GM10248 (cell line): Measurements from ENCODE around the gene RBM4.
"Not testable (repeated sequence)": the region's sequence is repeated elsewhere in the genome, so short reads cannot be mapped to it uniquely, and the experiment has no call there.

Source experiments
- CTCF ChIA-PET: fragments of 300-600 bp; sonication (Branson Sonifier 250); formaldehyde crosslinking; extraction: SDS; loops from one replicate; lab custom pipeline; 2021; ENCODE audit warnings: antibody characterized with exemption; lab: Yijun Ruan, JAX
- POLR2A ChIA-PET: fragments of 350-650 bp; sonication (Branson Sonifier 250); formaldehyde crosslinking; extraction: SDS; loops from one replicate; lab custom pipeline; 2020; ENCODE audit warnings: antibody characterized with exemption; lab: Yijun Ruan, JAX
- DNase-seq: peaks from one replicate; pipeline ENCODE4 v3.0.0; 2012; ENCODE audit errors: extremely low spot score
- TF ChIP-seq, protein P1 (sequence below): IDR thresholded peaks from 2 replicates; pipeline ENCODE4 v1.5.1; 2012; ENCODE audit warnings: mild to moderate bottlenecking, low read depth; ENCODE audit errors: extremely low read depth, missing control alignments, control extremely low read depth

Gene RBM4

DNA sequence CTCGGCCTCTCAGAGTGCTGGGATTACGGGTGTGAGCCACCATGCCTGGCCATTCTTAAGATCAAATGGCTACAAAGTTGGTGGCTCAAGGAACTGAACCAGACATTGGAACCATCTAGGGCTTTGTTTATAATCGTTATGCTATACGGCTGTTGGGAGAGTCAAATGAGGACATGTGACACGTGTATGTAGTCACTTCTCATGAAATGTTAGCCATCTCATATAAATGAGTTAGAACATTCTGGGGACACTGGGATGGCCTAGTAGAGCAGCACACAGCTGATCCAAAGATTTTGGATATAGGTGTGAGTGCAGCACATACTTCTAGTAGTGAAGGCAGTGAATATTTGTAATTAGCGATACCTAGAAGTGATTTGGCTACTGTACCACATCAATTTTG lies 6.6 kb upstream of the RBM4 start:
- TF ChIP-seq, protein P1, sequence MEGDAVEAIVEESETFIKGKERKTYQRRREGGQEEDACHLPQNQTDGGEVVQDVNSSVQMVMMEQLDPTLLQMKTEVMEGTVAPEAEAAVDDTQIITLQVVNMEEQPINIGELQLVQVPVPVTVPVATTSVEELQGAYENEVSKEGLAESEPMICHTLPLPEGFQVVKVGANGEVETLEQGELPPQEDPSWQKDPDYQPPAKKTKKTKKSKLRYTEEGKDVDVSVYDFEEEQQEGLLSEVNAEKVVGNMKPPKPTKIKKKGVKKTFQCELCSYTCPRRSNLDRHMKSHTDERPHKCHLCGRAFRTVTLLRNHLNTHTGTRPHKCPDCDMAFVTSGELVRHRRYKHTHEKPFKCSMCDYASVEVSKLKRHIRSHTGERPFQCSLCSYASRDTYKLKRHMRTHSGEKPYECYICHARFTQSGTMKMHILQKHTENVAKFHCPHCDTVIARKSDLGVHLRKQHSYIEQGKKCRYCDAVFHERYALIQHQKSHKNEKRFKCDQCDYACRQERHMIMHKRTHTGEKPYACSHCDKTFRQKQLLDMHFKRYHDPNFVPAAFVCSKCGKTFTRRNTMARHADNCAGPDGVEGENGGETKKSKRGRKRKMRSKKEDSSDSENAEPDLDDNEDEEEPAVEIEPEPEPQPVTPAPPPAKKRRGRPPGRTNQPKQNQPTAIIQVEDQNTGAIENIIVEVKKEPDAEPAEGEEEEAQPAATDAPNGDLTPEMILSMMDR = no peak
- POLR2A ChIA-PET = interaction anchor here (1.8 kb wide), 1 partner anchor 9 kb away, joined by 4 read pairs; no protein-coding TSS in a partner anchor
- CTCF ChIA-PET = interaction anchor here (2.2 kb wide), 1 partner anchor 9 kb away, joined by 9 read pairs; no protein-coding TSS in a partner anchor
- no peak for DNase-seq

DNA sequence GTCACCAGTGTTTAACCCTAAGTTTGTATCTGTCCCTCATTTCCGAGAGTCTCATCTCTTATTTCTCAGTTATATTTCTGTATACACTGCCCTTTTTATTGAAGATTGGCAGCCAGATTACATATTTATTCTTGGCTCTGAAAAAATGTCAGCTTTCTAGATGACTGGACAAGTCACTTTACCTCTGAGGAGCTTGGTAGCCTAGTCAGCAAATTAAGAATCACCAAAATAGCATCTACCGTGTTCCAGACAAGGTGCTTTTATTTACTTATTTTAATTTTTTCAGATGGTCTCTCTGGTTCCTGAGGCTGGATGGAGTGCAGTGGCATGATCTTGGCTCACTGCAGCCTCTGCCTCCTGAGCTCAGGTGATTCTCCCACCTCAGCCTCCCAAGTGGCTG lies 5.6 kb upstream of the RBM4 start:
- DNase-seq = no peak
- TF ChIP-seq, protein P1 = no peak
- ChIA-PET CTCF (interaction anchor here (0.8 kb wide), 1 partner anchor 9 kb away, joined by 3 read pairs; no protein-coding TSS in a partner anchor), POLR2A (interaction anchor here (0.7 to 2.7 kb wide), 3 partner anchors 9 to 14 kb away, joined by 3 to 20 read pairs (median 4); no protein-coding TSS in a partner anchor)

DNA sequence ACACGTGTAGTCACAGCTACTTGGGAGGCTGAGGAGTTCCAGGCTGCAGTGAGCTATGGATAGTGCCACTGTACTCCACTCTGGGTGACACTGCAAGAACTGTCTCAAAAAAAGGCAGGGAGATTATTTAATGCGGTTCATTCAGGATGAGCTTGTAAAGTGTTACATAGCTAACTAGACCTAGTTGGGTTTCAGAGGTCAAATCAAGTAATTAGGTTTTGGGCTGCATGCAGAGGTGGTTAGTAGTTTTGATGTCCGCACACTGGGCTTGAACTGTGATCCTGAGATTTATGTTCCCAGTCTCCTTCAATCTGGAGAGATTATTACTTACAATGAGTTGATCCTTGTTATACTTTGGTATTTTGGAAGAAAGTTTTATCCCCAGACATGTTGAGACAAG lies 2.1 kb upstream of the RBM4 start:
- TF ChIP-seq, protein P1 = no peak
- CTCF ChIA-PET = interaction anchor here (1.2 to 3.7 kb wide), 3 partner anchors 8 to 13 kb away, joined by 4 to 22 read pairs (median 10); no protein-coding TSS in a partner anchor
- no peak for DNase-seq
- POLR2A ChIA-PET = interaction anchor here (0.5 to 3.5 kb wide), 4 partner anchors 12 to 1570 kb away, joined by 3 to 68 read pairs (median 4); no protein-coding TSS in a partner anchor

DNA sequence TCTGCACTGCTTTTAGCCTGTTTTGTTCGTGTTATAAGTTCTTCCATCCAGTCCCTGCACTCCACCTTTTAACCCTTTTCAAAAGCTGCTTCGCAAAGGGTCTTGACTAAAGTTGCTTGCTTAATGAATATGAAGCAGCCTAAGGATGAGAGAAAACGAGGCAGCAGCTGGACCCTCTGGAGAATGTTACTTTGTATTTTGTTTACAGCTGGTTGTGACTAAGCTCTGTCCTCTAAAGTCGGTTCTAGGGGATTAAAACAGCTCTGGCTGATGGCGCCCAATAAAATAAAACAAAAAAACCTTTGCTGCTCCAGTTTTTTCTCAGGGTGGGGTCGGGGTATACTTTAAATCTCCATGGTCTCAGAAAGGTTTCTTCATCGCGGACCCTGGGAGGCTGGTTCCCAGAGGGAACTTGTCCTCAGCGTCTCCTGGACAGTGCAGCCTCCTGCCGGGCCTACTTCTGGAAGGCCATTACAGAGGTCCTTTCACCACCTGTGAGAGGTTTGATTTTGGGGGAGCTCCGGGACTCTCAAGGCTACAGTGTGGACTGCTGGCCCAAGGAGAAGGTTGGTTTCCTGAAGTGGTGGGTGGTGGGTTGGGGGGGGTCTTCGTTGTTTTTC lies 836 bp upstream of the RBM4 start:
- CTCF ChIA-PET = interaction anchor here (0.9 to 3.7 kb wide), 16 partner anchors 9 to 199 kb away, joined by 3 to 22 read pairs (median 4); partner anchors contain the start of genes CCDC87, CCS and MRPL11
- DNase-seq = no peak
- POLR2A ChIA-PET = interaction anchor here (0.8 to 3.5 kb wide), 13 partner anchors 8 to 192 kb away, joined by 3 to 68 read pairs (median 7); partner anchors contain the start of genes ACTN3, PELI3, RBM14 and RBM4B
- TF ChIP-seq, protein P1 = no peak

DNA sequence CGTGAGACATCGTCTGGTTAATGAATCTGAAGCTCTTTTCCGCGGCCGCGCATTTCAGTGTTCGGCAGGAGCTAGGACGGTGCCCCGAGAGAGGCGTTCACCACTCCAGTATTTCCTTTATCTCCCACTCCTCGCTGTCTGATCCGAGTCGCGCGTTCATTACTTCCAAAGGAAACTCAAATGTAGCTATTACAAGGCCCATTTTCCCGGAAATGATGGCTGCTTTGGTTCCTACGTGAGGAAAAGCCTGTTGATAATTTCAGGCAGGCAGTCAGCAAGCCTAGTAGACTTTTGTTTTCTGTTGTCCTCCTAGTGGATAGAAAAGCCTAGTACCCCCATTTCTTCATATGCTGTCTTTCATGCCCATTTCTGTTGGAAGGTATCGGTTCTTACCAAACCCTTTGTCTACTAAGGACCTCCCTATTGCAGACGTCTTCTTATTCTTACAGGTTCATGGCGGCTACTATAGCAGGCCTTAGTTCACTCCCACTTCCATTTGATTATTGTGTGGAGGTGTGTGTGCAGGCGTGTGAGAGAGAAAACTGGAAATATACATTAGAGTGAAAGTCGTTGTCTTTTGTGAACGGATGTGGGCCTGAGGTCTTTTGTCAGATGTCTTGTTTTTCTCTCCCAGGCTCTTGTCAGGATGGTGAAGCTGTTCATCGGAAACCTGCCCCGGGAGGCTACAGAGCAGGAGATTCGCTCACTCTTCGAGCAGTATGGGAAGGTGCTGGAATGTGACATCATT lies 737 bp downstream of the RBM4 start:
- ChIA-PET CTCF (interaction anchor here (0.9 to 3.7 kb wide), 11 partner anchors 7 to 251 kb away, joined by 3 to 22 read pairs (median 5); no protein-coding TSS in a partner anchor), POLR2A (interaction anchor here (0.6 to 3.5 kb wide), 9 partner anchors 9 to 731 kb away, joined by 5 to 68 read pairs (median 8); partner anchors contain the start of genes ACTN3, RBM14, RBM4B and ZDHHC24)
- DNase-seq = no peak
- TF ChIP-seq, protein P1 = no peak

DNA sequence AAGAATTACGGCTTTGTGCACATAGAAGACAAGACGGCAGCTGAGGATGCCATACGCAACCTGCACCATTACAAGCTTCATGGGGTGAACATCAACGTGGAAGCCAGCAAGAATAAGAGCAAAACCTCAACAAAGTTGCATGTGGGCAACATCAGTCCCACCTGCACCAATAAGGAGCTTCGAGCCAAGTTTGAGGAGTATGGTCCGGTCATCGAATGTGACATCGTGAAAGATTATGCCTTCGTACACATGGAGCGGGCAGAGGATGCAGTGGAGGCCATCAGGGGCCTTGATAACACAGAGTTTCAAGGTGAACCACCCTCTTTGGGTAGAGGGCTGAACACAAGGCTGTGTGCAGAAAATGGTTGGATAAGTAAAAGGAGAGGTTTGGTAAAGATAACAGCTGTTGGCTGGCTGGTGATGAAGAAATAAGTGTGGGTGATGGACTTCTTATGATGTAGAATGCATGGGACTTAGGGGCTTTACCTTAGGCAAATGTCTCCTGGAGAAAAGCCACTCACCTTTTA lies 1.4 kb downstream of the RBM4 start:
- CTCF ChIA-PET = interaction anchor here (1.9 to 3.7 kb wide), 3 partner anchors 14 to 39 kb away, joined by 5 to 16 read pairs (median 9); no protein-coding TSS in a partner anchor
- POLR2A ChIA-PET = interaction anchor here (0.6 to 1.3 kb wide), 2 partner anchors 10 to 731 kb away, joined by 6 to 8 read pairs; no protein-coding TSS in a partner anchor
- not testable (repeated sequence) for DNase-seq
